Stimulated activated naive CD4-positive, alpha-beta T cell (primary cell): ENCODE measurements around the gene POGLUT3.

Experiments
- DNase-seq, 6 experiments: peaks; one replicate each; lab custom pipeline; 2025; lab: John Stamatoyannopoulos, UW

POGLUT3 gene

GRCh38 chr11:108500169-108500568, 2.0 kb upstream of the POGLUT3 start:
- no peak for DNase-seq

GRCh38 chr11:108498816-108499408, 728 bp upstream of the POGLUT3 start:
- DNase-seq, result no peak

- DNase-seq, result peak; percentile 58 to 83 (median 66)
Measured at GRCh38 chr11:108497317-108498045, 703 bp downstream of the POGLUT3 start.

- DNase-seq, result peak in 1 of 6 experiments; percentile 15
Measured at GRCh38 chr11:108496643-108497256, 1.4 kb downstream of the POGLUT3 start.

- DNase-seq, result no peak
Measured at GRCh38 chr11:108495326-108495725, 2.9 kb downstream of the POGLUT3 start.

- no peak for DNase-seq
Measured at GRCh38 chr11:108494182-108494581, 4.0 kb downstream of the POGLUT3 start.

GRCh38 chr11:108491936-108492335, 6.2 kb downstream of the POGLUT3 start:
- DNase-seq, result no peak

GRCh38 chr11:108486828-108487227, 11.4 kb downstream of the POGLUT3 start:
- DNase-seq, result no peak

- DNase-seq, result no peak
Measured at GRCh38 chr11:108486331-108486730, 11.9 kb downstream of the POGLUT3 start.

- no peak for DNase-seq
Measured at GRCh38 chr11:108483163-108483562, 15.0 kb downstream of the POGLUT3 start.

GRCh38 chr11:108474664-108475463, 23.3 kb downstream of the POGLUT3 start:
- DNase-seq, result no peak

- DNase-seq, result no peak
Measured at GRCh38 chr11:108472681-108473080, 25.5 kb downstream of the POGLUT3 start.

GRCh38 chr11:108468478-108468864, 29.7 kb downstream of the POGLUT3 start:
- no peak for DNase-seq

GRCh38 chr11:108467091-108467823, 30.9 kb downstream of the POGLUT3 start, which contains the start of gene C11orf65:
C11orf65 (minus strand) TSS chr11:108467529; CDS start chr11:108461559, 5,970 bp downstream.
- DNase-seq, result peak; percentile 90 to 97 (median 93)

- DNase-seq, result peak in 1 of 6 experiments; percentile 25
Measured at GRCh38 chr11:108466405-108466804, 31.8 kb downstream of the POGLUT3 start.

GRCh38 chr11:108453207-108453835, 44.9 kb downstream of the POGLUT3 start:
- no peak for DNase-seq
